Activated T-cell treated with anti-CD3 and anti-CD28 coated beads for 24 hours (primary cell): ENCODE data around the gene CHCHD6.

Experiments
- DNase-seq: peaks from one replicate; pipeline ENCODE4 v3.0.0-alpha.2; 2020; ENCODE audit warnings: low read depth

CHCHD6 gene

DNA sequence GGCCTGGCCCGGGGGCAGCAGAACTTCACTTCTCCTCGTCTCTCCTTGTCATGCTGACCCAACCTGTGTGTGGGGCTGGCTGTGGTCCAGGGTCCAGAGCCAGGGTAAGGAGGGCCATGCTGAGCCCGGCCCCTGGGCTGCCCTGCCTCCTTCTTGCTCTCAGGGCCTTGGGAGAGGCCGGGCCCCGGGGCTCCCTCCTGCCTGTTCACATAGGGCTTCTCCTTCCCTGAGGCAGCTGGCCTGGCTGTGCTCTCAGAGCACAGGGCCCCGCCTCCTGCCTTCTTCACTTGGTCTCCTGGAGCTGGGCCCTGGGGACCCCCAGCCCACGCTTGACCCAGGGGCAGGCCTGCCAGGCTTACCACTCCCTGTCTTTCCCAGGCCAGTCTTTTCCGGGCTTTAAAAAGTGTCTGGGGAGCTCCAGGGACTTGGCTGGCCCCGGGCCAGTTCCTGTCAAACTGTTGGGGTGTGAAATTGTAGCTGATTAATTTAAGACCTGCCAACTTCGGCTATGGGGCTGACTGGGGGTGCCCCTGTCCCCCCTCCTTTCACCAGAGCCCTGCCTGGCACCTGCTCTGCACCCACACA lies 290.7 kb downstream of the CHCHD6 start:
- DNase-seq, result no peak

DNA sequence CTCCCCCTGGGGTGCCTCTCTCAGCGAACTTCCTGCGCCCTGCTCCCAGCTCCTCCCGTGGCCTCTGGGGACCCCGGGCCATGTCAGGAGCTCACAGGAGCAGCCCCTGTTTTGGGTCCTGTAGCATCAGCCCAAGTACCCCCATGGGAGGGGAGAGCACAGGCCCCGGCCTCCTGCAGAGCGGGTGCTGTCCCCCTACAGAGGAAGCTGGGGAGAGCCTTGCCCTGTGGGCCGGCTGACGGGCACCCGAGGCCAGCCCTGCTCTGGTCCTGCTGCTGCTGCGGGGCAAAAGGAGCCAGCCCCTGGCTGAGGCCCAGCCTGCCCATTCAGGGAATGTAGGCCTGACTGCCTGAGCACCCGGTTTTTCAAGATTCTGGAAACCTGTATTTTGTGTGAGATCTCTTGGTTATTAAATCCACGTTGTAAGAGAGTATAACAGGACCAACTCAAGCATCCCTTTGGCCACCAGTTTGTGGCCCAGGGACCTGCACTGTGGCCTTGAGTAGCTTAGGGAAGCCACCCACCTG lies 291.3 kb downstream of the CHCHD6 start:
- no peak for DNase-seq

- no peak for DNase-seq
Measured at GRCh38 chr3:126995926-126996512, 292.0 kb downstream of the CHCHD6 start.

DNA sequence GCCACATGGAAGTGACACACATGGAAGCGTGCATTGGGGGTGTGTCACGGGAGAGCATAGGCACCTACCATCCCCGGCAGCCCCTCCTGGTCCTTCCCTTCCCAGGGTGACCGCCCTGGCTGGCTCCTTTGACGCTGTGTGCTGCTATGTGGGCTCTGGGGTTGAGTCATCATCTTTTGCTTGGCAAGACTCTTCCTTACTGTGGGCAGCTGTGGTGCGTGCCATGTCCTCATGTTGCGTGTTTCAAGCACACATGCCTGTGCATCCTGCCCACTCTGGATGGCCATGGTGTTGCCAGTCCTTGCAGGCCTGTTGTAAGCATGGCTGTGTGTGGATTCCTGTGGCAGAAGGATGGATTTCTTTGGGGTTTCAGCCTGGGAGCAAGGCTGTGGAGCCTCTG lies 292.9 kb downstream of the CHCHD6 start:
- DNase-seq, result no peak

GRCh38 chr3:126997455-126998038 lies 293.5 kb downstream of the CHCHD6 start:
- DNase-seq, result no peak

DNA sequence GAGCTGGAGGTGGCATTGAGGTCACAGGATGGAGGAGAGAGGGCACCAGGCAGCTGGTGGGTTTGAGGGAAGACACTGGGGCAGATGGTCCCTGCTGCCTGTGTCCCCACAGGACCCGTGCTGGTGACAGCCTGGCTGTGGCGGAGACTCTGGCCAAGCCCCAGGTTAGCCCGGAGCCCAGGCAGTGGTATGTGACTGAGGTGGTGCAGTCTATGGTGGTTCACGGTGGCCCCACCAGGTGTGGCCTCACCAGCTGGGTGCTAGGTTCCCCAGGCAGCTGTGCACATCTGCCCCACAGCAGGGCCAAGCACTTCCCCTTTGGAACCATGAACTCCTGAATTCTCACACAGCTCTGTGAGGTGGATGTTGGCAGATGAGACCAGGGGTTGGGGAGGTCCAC lies 294.3 kb downstream of the CHCHD6 start:
- no peak for DNase-seq

- DNase-seq, result no peak
Measured at GRCh38 chr3:126998728-126999127, 294.7 kb downstream of the CHCHD6 start.

DNA sequence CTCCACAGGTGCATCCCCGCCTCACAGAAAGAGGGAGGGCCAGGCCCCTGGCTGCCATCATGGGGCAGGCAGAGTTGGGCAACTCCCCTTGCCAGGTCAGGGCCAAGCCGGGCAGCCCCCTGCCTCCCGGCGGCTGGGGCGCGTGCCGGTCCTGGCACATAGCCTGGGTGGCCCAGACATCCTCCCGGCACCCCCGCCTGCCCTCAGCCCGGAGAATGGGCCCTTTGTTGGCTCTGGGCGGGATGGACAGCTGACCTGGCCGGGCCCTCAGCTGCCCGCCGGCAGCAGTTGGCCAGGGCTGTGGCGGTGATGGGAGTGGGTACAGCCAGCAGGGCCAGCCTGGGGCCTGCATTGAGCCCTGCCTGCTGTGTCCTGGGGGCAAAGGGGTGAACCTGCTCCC lies 295.3 kb downstream of the CHCHD6 start:
- DNase-seq, result no peak

DNA sequence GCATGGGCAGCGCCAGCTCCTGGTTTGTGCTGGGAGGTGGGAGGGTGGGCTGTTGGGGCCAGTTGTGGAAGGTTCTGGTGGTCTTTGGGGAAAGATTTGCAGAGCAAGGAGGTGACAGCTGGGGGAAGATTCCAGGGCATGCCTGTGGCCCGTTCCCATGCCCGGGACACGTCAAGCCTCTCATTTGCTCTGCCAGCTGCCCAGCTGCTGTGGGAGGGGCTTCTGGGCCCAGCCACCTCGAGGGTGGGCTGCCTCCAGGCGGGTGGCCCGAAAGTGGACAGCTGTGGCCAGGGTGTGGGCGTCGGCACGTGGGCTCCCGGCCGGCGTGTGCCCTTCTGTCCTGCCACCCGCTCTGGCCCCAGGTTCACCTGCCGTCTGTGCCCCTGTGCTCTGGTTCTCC lies 296.1 kb downstream of the CHCHD6 start:
- DNase-seq, result no peak

DNA sequence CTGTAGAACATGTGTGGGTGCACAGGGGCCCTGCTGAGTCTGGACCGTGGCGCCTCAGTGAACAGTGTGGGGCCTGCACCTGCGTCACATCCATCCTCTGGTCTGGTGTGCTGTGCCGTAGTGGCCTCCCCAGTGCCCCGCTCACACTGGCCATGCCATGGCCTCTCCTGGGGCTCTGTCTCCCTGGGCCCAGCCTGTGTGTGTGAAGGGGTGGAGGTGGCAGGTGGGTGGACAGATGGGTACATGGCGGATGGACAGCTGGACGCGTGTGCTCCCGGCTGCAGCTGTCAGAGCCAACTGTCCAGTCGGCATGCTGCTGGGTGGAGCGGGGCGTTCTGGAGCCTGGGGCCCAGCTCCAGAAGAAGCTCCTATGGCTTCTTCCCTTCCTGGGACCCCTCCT lies 296.7 kb downstream of the CHCHD6 start:
- DNase-seq, result no peak

DNA sequence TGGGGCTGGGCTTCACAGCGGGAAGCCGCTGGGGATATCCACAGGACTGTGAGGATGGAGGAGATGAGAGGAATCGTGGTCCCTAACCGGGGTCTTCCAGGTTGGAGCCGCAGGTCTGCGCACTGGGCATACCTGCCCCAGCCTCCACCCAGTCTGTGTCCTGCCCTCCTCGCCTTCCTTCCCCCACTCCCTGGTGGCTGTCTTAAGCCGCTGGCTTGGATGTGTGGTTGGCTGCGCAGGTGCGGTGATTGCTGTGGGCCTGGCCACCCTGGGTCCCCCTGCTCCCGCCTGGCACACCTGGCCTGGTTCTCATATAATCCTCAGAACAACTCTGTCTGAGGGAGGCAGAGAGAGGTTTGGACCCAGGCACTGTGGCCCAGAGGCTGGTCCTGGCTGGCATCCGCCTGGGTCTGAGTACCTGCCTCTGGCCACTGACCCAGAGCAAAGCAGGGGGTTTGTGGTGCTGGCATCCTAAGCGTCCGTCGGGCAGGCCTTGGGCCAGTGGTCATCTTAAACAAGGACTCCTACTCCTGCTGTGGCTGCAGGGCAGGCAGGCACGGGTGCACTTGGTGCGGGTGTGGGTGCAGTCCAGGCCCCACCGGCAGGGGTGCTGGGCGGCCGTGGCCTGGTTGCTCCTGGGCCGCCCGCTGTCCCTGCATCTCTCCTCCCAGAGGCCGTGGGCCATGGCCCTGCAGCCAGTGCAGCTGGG lies 297.6 kb downstream of the CHCHD6 start:
- DNase-seq, result no peak

DNA sequence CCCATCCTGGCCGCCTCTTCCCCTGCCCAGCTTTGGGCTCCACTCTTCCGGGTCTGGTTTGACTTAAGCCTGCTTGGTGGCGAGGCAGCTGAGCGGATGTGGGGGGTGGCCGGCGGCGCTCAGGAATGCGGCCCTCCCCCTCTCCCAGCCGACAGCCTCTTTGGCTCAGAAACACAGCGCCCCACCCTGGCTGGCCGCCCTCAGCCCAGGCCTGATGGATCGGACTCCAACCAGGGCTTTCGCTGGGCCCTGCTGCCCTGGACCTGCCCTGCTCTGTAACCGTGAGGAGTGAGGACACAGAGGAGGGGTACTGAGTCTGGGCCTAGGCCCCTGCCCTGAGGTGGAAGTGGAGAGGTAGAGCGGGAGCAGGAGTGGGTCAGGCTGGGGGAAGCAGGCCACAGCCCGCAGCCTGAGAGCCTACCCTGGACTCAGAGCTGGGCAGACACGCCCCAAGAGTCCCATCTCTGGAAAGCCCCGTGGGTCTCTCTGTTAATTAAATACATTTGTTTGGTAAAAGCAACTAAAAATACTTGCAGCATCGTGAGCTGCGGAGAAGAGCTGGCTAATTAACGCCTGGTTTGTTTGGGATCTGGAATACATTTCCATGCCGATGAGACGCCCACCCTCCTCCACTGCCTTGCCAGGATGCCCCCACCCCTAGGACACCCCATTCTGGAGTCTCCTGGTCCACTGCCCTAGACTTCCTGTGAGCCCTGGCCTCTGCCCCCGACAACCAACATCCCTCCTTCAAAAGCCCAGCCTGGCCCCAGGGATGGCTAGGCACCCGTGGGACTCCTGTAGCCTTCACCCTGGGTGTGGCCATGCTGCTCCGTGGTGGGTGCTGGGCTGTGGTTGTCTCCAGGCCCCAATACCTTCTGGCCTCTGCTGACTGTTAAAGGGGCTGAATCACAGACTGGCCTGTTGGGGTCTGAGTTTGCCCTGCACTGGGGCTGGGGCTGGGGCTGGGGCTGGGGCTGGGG lies 298.4 kb downstream of the CHCHD6 start:
- no peak for DNase-seq

GRCh38 chr3:127003175-127003555 lies 299.1 kb downstream of the CHCHD6 start:
- DNase-seq, result no peak

DNA sequence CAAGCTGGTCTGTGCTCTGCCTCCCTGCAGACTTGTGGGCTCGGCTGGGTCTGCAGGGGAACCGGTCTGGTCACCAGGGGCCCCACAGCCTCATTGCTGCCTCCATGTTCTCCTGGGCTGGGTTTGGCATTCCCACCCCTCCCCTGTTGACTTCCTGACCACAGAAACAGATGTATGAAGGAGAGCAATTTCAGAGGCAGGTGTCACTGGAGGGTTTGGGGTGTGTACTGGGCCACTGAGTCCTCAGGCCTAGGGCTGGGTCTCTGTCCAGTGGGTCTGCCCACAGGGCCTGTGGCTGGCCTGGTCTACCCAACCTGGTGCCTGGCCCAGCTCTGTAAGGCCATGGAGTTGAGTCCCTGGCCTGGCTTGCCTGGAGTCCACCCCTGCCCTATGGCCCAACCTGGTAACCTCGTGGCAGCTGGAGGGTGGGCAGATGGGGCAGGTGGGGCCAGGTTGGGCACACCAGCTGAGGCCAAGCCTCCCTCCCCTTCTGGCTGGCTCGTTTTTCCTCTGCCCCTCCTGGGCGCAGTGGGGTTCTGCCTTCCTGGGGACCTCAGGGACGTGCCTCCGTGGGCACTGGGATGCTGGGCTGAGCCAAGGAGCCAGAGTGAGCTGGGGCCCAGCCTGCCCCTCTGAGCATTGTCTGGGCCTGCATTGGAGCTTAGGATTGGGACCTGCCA lies 299.7 kb downstream of the CHCHD6 start:
- no peak for DNase-seq

DNA sequence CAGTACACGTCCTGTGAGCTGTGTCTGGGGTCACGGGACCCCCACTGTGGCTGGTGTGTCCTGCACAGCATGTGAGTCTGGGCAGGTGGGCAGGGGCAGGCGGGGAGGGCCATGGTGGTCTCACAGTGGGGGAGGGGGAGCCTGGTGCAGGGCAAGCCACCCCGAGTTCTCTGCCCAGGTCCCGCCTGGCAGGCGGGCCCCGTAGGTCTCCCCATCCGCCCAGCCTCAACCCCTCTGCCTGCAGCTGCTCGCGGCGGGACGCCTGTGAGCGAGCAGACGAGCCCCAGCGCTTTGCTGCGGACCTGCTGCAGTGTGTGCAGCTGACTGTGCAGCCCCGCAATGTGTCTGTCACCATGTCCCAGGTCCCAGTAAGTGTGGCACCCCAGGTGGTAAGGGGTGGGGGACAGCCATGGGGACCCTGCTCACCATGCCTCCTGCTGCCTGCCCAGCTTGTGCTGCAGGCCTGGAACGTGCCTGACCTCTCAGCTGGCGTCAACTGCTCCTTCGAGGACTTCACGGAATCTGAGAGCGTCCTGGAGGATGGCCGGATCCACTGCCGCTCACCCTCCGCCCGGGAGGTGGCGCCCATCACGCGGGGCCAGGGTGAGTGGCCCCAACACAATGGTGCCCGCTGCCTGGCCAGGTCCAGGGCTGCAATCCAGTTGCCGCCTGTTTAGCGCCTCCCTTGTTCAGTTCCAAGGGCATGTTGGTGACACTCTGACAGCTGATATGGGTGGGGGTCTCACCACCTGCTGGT lies 300.8 kb downstream of the CHCHD6 start:
- DNase-seq, result no peak

DNA sequence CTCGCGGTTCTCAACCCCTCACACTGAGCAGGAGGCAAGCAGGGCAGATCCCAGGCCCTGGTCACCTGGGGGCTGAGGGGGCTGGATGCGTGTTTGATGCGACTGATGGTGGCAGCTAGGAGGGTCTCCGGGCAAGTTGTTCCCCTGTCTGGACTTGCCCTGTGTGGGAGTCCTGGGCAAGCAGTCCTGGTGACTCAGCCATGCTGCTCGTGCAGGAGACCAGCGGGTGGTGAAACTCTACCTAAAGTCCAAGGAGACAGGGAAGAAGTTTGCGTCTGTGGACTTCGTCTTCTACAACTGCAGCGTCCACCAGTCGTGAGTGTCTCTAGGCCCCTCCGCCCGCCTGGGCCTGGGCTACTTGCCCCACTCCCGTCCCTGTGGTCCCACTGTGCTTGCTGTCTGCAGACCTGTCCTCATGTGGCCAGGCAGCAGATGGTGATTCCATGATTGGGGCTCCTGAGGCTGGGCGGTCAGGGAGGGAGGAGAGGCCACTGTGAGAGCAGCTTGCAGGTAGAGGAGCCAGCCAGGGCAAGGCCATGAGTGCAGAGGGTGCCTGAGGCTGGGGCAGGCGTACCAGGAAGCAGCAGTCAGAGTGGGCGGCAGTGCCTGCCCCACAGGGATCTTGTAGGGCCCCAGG lies 301.9 kb downstream of the CHCHD6 start:
- DNase-seq, result no peak

DNA sequence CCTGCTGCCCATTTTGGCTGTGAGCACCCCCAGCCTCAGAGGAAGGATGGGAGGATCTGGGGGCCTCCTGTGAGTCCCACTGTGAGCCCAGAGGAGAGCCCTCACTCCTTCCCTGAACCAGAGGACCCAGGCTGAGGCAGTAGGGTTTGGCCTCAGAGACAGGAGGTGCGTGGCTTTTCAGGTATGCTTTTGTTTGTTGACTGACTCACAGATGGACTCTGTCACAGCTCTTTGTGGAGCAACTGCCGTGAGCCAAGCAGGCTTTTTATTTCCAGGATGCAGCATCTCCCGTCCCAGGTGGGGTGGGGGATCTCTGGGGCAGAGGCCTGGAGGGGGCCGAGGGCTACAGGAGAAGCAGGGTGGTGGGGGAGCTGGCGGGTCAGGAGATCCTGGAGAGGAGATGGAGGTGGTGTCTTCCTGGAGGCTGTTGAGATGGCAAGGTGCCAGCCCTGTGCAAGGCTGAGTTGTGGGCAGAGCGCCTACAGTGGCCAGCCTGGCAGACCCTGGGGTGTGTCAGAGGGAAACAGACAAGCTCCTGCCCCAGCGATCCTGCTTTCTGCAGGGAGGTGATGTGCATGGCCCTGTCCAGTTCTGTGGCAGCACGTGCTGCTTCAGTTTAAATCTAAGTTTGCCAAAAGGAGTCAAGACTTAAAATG lies 302.9 kb downstream of the CHCHD6 start:
- no peak for DNase-seq

DNA sequence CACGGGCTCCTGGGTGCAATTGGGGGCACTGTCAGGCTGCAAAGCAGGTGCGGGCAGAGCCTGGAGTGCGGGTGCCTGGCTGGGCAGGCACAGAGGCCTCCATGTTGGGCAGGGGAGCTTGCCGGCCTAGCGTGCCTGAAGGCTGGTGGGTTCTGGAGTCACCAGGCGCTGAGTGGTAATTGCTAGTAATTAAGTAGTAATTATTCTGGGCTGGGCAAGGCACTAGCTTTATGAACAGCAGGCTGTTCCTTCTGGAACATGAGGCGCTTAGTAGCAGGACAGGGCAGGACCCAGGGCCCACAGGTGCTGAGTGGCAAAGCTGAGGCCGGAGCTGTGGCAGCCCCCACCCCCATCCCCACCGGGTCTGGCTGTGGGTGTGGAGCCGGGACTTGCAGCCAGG lies 304.2 kb downstream of the CHCHD6 start:
- no peak for DNase-seq

DNA sequence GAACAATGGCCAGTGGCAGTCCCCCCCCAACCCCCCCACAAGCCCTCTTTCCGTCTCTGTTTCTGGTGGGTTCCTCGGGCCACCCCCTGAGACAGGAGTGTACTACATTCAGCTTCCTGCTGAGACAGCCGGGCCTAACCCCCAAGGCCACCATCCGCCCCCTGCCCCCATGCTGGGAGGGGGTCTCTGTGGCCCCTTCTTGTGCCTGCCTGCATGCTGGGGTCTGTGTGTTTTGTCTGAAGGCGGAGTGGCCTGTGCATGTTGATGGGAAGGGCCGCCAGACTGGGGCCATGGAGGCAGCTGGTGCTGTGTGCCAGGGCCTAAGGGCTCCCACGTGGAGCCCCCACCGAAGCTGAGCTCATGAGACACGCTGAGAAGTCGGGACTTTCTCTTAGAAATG lies 305.5 kb downstream of the CHCHD6 start:
- DNase-seq, result no peak
